Measurements from ENCODE around the gene FAM32A. TPM values are rescaled to one million over a fixed set of nuclear protein-coding genes. Genes with fewer than 3 reads are reported as not detected.

Gene FAM32A
- total RNA-seq, 1 donor from 2014 or later = 173 TPM

- DNase-seq (ENCODE audit: low read depth) = no peak
Measured at GRCh38 chr19:16202320-16203255, 17.4 kb downstream of the FAM32A start.

GRCh38 chr19:16203256-16204004 is 18.2 kb downstream of the FAM32A start:
- DNase-seq (ENCODE audit: low read depth) = no peak

GRCh38 chr19:16204005-16204294 is 18.7 kb downstream of the FAM32A start:
- no peak for DNase-seq (ENCODE audit: low read depth)

- no peak for DNase-seq (ENCODE audit: low read depth)
Measured at GRCh38 chr19:16205205-16206045, 20.2 kb downstream of the FAM32A start.

- DNase-seq (ENCODE audit: low read depth) = no peak
Measured at GRCh38 chr19:16206046-16206605, 20.9 kb downstream of the FAM32A start.

GRCh38 chr19:16206637-16207036 is 21.4 kb downstream of the FAM32A start:
- DNase-seq (ENCODE audit: low read depth) = no peak

- no peak for DNase-seq (ENCODE audit: low read depth)
Measured at GRCh38 chr19:16207063-16207462, 21.9 kb downstream of the FAM32A start.

- DNase-seq (ENCODE audit: low read depth) = no peak
Measured at GRCh38 chr19:16207490-16208025, 22.3 kb downstream of the FAM32A start.

GRCh38 chr19:16208064-16208759 is 23.0 kb downstream of the FAM32A start:
- DNase-seq (ENCODE audit: low read depth) = no peak

- DNase-seq (ENCODE audit: low read depth) = no peak
Measured at GRCh38 chr19:16208847-16209665, 23.8 kb downstream of the FAM32A start.

- no peak for DNase-seq (ENCODE audit: low read depth)
Measured at GRCh38 chr19:16210168-16210567, 25.0 kb downstream of the FAM32A start.

GRCh38 chr19:16213076-16213475 is 27.9 kb downstream of the FAM32A start:
- no peak for DNase-seq (ENCODE audit: low read depth)

- DNase-seq (ENCODE audit: low read depth) = no peak
Measured at GRCh38 chr19:16216744-16217670, 31.8 kb downstream of the FAM32A start.

GRCh38 chr19:16217716-16218451 is 32.7 kb downstream of the FAM32A start:
- no peak for DNase-seq (ENCODE audit: low read depth)

GRCh38 chr19:16218851-16219250 is 33.6 kb downstream of the FAM32A start:
- DNase-seq (ENCODE audit: low read depth) = no peak

GRCh38 chr19:16222806-16223205 is 37.6 kb downstream of the FAM32A start:
- no peak for DNase-seq (ENCODE audit: low read depth)

- DNase-seq (ENCODE audit: low read depth) = no peak
Measured at GRCh38 chr19:16223746-16224145, 38.5 kb downstream of the FAM32A start.

All from renal cortical epithelial cell (primary cell).